Placental epithelial cell (primary cell): ENCODE measurements around the gene ABCA4. TPM values are rescaled to one million over a fixed set of nuclear protein-coding genes. Genes with fewer than 3 reads are reported as not detected.

Experiments used
- total RNA-seq: library from RNA; depleted of rRNA; stranded (reverse); fragments of >200 nt; gene quantifications from 2 replicates; pipeline ENCODE4 v1.2.3, GENCODE V29; 2012

The ABCA4 gene
- 0.39 and 0.76 TPM in 2 replicates for total RNA-seq

GRCh38 chr1:94120991-94121390, at the start of gene ABCA4:
TSS of gene ABCA4 (minus strand) at chr1:94121148. CDS start at chr1:94121045, 103 bp downstream.

Other genes starting within 250 kb of the ABCA4 start
- 21.2 and 24.9 TPM in 2 replicates for gene DNTTIP2, start 241.9 kb downstream of the ABCA4 start, total RNA-seq
- 5.5 and 7.4 TPM in 2 replicates for gene GCLM, start 211.7 kb downstream of the ABCA4 start, total RNA-seq
- gene ARHGAP29, start 116.4 kb upstream of the ABCA4 start, total RNA-seq: 89.1 and 182 TPM in 2 replicates